NCI-H2171 (cell line): Measurements from ENCODE around the gene MACROD2.
"Not testable (repeated sequence)": the region's sequence is repeated elsewhere in the genome, so short reads cannot be mapped to it uniquely, and the experiment has no call there.

ENCODE experiments used
- DNase-seq: peaks from one replicate; lab custom pipeline; 2025; lab: John Stamatoyannopoulos, UW

The MACROD2 gene

GRCh38 chr20:15535863-15536262 is 1540.5 kb downstream of the MACROD2 start:
- no peak for DNase-seq

GRCh38 chr20:15537200-15537599 is 1541.9 kb downstream of the MACROD2 start:
- DNase-seq, result not testable (repeated sequence)

- DNase-seq, result no peak
Measured at GRCh38 chr20:15542655-15543054, 1547.3 kb downstream of the MACROD2 start.

GRCh38 chr20:15544742-15545141 is 1549.4 kb downstream of the MACROD2 start:
- DNase-seq, result no peak

- DNase-seq, result no peak
Measured at GRCh38 chr20:15546525-15547023, 1551.3 kb downstream of the MACROD2 start.

GRCh38 chr20:15547119-15547518 is 1551.8 kb downstream of the MACROD2 start:
- peak; percentile 96 for DNase-seq

- no peak for DNase-seq
Measured at GRCh38 chr20:15550116-15550870, 1555.0 kb downstream of the MACROD2 start.

GRCh38 chr20:15555913-15556312 is 1560.6 kb downstream of the MACROD2 start:
- peak; percentile 45 for DNase-seq

- no peak for DNase-seq
Measured at GRCh38 chr20:15556869-15557268, 1561.6 kb downstream of the MACROD2 start.

GRCh38 chr20:15561070-15561569 is 1565.8 kb downstream of the MACROD2 start:
- no peak for DNase-seq

GRCh38 chr20:15561707-15562404 is 1566.5 kb downstream of the MACROD2 start:
- DNase-seq, result no peak

GRCh38 chr20:15563836-15564235 is 1568.5 kb downstream of the MACROD2 start:
- DNase-seq, result no peak

- DNase-seq, result no peak
Measured at GRCh38 chr20:15564981-15565380, 1569.7 kb downstream of the MACROD2 start.

GRCh38 chr20:15565786-15566185 is 1570.5 kb downstream of the MACROD2 start:
- no peak for DNase-seq

GRCh38 chr20:15567219-15567618 is 1571.9 kb downstream of the MACROD2 start:
- no peak for DNase-seq

GRCh38 chr20:15570156-15570555 is 1574.8 kb downstream of the MACROD2 start:
- no peak for DNase-seq

- no peak for DNase-seq
Measured at GRCh38 chr20:15571056-15571455, 1575.7 kb downstream of the MACROD2 start.

GRCh38 chr20:15575255-15575654 is 1579.9 kb downstream of the MACROD2 start:
- DNase-seq, result no peak

GRCh38 chr20:15576411-15576810 is 1581.1 kb downstream of the MACROD2 start:
- no peak for DNase-seq

- DNase-seq, result no peak
Measured at GRCh38 chr20:15578113-15578512, 1582.8 kb downstream of the MACROD2 start.

- no peak for DNase-seq
Measured at GRCh38 chr20:15579688-15580087, 1584.4 kb downstream of the MACROD2 start.

- no peak for DNase-seq
Measured at GRCh38 chr20:15582146-15582760, 1586.9 kb downstream of the MACROD2 start.

- no peak for DNase-seq
Measured at GRCh38 chr20:15584507-15584906, 1589.2 kb downstream of the MACROD2 start.
